GM18868 (cell line): ENCODE results near the gene DDIT4.

Experiments used
- ATAC-seq: cut with Tn5 transposase; IDR thresholded peaks from one replicate; pipeline ENCODE4 v1.9.1; 2021; ENCODE audit warnings: mild to moderate bottlenecking, moderate library complexity; ENCODE audit not compliant: unreplicated experiment

DDIT4 gene

DNA sequence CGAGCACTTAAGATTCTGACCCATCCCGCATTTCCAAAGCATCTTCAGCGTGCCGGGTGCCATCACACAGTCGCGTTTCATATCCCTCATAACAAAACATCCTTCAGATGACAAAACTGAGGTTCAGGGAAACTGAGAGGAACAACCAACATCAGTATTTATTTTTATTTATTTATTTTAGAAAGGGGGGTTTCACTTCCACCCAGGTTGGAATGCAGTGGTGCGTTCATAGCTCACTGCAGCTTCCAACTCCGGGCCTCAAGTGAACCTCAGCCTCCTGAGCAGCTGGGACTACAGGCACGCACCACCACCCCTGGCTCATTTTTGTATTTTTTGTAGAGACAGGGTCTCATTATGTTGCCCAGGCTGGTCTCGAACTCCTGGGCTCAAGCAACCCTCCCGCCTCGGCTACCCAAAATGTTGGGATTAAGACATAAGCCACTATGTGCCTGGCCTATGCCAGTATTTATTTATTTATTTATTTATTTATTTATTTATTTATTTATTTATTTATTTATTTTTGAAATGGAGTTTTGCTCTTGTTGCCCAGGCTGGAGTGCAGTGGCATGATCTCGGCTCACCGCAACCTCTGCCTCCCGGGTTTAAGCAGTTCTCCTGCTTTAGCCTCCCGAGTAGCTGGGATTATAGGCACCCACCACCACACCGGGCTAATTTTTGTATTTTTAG, 24.4 kb upstream of the DDIT4 start:
- ATAC-seq = peak; percentile 23

DNA sequence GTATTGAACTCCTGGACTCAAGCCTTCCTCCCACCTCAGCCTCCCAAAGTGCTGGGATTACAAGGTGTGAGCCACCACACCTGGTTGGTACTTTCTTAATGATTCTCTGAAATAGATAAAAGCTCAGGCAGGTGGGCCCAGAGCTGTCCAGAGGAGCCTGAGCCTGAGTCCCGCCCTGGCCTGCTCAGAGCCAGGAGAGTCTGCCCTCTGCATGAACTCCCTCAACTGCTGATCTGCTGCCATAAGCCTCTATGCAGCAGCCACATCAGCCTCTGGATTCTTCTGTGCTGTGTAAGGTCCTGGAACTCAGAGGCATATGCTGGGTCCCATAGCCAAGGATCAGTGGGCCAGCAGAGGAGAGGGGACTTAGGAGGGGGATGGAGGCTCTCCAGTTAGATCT, 23.1 kb upstream of the DDIT4 start:
- no peak for ATAC-seq

GRCh38 chr10:72251635-72252034, 22.1 kb upstream of the DDIT4 start:
- no peak for ATAC-seq

DNA sequence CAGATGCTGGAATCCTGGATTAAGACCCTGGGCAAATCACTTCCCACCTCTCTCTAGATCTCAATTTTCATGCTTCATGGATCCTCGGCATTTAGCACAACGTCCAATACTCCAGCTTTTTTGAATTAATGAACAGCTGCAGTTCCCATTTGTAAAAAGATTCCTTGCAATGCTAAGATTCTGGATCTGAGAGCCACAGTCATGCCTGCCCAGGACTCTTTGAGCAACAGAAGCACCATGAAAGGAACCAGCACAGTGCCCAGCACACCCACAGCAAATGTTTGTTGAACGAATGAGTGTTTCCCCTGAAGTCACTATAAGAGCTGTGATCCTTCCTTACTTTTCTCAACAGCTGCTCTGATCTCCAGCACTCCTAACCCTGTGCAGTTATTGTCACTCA, 20.8 kb upstream of the DDIT4 start:
- ATAC-seq = no peak

DNA sequence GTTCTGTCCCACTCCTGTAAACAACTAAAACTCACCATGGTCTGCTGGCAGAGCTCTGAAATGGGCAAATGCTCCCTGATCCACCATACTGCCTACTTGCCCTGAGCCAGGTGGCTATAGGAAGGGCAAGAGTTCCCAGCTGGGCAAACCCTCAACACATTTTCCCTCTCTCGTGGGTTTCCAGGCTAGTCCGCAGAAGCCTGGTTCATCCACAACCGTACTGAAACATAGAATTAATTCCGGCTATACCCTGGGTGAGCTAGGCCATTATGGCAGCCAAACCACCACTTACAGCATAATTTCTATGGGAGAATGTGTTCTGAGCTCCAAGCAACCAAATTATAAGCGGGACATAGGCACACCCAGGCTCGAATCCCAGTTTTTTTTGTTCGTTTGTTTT, 20.1 kb upstream of the DDIT4 start:
- ATAC-seq = no peak

DNA sequence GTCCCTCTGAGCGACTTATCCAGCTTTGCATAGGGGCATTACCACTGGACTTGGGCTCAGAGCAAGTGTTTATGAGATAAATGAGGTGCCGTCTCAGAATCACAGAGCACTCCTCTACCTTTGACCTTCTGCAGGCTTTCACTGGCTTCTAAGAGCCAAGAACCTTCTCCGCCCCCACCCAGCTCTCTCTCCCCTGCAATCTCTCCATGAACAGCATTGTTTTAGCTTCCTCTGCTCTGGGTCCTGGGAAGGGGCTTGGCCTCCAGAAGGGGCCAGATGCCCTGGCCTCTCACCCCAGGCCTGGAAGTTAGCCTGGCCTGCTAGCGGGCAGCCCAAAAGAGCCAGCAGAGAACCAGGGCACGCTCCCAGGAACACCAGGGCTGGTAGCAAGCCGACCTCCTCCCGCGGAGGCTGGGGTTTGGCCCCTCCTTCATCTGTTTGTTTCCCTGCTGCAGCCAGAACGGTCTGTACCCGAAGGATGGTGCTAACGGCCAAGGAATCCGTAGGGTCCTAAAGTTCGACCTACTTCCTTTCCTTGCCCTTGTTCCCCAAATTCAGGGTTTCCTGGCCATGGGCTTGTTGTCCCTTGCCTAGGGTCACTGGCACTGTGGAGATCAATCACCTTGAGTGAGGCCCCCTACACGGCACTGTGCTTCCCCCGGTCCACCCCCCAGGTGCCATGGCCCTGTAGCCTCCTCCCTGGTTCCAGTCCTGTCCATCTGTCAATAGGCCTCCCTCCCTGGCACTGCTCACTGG, 18.7 kb upstream of the DDIT4 start:
- ATAC-seq = peak; percentile 39

- no peak for ATAC-seq
These were observed 17.6 kb upstream of the DDIT4 start for GRCh38 chr10:72255977-72256729.

- no peak for ATAC-seq
These were observed 16.5 kb upstream of the DDIT4 start for GRCh38 chr10:72257051-72257892.

GRCh38 chr10:72258617-72259016, 15.1 kb upstream of the DDIT4 start:
- ATAC-seq = no peak

DNA sequence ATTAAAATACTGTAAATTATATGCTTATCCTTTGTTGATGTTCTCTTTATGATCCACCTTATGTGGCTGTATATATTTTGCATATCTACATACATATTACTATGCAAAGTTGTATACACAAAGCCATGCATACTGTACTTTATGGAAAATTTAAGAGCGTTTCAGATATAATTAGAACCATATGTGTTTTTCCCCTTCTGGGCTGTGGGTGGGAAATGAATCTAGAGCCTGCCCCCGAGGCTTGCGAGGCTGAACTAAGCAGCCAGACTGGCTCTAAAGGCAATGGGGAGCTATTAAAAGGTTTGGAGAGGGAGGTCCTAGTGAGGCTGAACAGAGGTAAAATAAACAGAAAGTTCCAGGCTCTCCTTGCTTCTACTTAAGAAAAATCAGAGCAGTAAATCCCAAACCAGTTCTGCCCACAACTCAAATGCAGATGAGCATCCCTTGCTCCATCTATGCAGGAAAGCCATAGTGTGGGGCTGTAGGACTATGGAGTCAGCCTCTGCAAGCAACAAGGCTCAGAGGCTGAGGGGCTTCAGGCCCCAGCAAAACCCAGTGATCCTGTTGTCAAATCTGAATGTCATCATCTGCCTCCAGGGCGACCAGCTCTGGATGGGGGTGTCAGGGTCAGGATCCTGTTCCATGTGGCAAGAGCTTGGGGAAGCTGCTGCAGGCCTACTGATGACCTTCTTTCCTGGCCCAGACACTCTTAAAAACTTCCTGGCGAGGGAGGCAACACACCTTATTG, 14.1 kb upstream of the DDIT4 start:
- ATAC-seq = no peak

DNA sequence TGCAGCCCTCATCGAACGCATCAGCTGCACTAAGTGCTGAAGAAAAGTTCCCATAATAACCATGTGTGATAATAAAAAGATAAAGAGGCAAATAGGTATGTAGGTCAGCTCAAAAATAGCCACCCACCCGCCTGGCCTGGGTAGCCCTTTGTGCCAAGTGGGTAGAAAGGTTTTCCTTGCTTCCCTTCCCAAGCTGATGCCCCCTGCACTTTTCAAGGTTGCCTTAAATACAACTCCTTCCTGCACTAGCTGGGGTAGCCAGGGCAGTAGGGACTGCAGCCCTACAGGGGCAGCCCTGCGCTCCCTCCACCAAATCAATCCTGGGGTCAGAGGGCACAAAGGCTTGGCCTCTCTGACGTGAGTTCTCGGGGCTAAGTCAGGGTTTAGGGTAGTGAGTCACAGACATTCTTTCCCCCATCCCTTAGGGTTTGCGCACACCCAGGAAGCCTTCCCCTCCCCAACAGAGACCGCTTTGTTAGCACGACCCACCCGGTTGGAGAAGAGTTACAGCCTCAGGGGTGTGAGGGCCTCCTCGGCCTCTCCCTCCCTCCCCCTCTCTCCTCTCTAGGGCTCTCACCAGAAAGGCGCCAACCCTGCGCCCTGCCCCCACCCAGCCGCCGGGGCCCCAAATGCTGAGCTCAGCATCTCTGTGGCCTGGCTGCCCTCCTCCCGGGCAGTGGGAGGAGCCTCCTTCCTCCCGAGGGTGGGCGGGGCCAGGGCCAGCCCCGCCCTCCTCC, 13.3 kb upstream of the DDIT4 start:
- ATAC-seq = peak; percentile 56

DNA sequence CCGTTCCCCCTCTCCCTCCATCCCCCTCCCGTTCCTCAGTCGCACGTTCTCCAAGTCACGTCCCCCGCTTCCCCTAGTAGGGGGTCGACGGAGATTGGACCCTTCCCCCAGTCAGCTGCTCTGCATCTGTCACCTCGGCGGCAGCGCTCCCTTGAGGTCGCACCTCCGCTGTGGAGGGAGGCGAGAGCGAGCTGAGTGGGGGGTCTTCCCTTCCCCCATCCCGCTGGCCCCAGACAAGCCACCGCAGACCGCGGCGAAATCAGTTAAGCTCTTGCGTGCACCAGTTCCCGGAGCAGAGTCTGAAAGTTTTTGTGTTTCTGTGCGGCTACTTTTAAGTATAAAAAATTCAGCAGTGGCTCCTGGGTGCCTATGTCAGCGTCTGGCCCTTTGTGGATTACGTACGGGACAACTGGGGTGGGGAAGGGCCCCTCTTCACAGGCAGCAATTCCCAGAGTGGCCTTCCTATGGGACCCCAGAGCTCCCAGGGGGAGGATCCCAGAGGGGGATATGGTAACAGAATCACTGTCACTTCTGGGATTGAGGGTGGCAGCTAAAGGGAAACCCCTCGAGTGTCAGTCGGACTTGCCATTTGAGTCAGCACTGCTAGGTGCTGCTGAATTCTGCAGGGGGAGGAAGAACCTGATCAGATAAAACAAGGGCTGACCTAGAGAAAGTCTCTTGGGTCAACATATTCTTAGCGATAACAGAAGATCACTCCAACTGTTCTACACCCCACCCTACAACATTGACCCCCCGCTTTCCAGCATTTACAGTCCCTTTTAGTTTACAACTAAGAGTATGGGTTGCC, 12.5 kb upstream of the DDIT4 start:
- ATAC-seq = peak; percentile 53

DNA sequence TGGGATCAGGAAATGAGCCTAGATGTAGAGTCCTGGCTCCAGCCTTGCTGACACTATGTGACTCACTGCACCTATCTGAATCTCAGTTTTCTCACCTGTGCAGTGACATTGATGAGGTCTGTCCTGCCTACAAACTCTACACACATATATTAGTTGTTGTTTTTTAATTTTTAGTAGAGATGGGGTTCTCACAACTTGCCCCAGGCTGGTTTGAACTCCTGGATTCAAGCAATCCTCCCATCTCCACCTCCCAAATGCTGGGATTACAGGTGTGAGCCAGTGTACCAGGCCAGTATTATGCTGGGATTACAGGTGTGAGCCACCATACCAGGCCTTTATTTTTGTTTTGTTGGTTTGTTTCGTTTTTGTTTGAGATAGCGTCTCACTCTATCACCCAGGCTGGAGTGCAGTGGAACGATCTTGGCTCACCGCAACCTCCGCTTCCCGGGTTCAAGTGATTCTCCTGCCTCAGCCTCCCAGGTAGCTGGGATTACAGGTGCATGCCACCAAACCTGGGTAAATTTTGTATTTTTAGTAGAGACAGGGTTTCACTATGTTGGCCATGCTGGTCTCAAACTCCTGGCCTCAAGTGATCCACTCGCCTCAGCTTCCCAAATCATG, 11.8 kb upstream of the DDIT4 start:
- peak; percentile 14 for ATAC-seq

- no peak for ATAC-seq
These were observed 10.0 kb upstream of the DDIT4 start for GRCh38 chr10:72263613-72264241.

DNA sequence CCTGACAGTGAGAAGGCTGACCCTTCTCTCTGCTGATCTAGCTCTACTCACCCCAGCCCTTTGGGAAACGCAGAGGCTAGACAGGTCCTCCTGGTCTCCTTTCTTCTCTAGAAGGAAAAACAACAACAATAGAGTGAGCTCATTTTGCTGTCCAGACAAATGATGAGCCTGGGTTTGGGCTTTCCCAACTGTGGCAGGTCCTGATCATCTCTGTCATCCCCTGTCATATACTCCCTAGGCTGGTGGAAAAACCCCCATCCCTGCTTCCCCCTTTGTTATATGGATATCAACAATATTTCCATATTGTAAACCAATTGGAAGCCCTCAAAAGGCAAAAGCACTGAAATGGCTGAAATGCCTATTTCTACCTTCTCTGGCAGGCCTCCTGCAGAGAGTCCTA, 9.2 kb upstream of the DDIT4 start:
- ATAC-seq = no peak

- no peak for ATAC-seq
These were observed 8.2 kb upstream of the DDIT4 start for GRCh38 chr10:72265508-72265907.

GRCh38 chr10:72265990-72266865, 7.5 kb upstream of the DDIT4 start:
- ATAC-seq = no peak
